Measurements from ENCODE around the gene FGF18. TPM values are rescaled to one million over a fixed set of nuclear protein-coding genes. Genes with fewer than 3 reads are reported as not detected.

FGF18 gene
- total and polyA plus RNA-seq, 2 experiments from 2014 or later: 0.09 TPM; not detected in 1

DNA sequence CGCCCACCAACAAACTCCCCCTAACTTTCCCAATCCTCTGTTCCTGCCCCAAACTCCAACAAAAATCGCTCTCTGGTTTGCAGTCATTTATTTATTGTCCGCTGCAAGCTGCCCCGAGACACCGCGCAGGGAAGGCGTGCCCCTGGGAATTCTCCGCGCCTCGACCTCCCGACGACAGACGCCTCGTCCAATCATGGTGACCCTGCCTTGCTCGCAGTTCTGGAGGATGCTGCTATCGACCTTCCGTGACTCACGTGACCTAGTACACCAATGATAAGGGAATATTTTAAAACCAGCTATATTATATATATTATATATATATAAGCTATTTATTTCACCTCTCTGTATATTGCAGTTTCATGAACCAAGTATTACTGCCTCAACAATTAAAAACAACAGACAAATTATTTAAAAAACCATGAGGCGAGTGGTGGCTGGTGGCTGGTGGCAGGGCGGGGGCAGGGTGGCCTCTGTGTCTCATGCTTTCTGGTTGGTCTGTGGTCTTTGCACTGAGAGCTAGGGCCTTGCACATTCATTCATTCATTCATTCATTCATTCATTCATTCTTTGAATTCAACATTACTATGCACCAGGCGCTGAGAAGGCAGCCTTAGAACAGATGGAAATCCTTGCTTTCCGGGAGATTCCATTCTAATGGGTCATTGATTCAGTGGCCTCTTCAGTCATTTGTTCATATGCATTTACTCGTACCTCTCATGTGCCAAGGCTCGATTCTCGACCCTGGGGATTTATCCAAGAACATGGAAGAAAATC, 37.9 kb downstream of the FGF18 start:
- in situ Hi-C loops (cut with MboI): no loop called here
- WGBS, 2 experiments (ENCODE audit: low coverage in 1 of 2, low lambda C conversion rate in 2 of 2, missing lambda C conversion rate in 2 of 2): 92 to 94% methylated on average over 24 to 25 of the region's 25 CpGs
- H3F3A ChIP-seq (ENCODE audit: insufficient read depth): no peaks in the 10 kb centered on the region

DNA sequence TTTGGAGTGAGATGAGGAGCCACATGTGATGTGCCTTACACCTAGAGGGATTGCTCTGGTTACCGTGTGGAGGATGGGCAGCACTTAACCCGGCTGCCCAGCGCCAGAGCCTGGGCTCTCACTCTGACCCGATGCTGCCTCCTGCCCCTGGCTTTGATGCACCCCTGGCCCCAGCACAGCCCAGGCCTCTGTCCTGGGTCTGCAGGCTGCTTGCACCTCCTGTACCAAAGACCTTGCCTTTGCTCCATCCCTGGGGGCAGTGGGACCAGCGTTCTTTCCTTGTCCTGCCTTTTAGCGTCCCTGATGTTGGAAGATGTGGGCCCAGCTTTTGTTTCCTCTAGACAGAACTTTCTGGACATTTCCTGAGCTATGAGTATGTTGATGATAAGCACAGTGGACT, 40.4 kb downstream of the FGF18 start:
- in situ Hi-C loops (cut with MboI): no loop called here

More for the DNA sequence above, 37.9 kb downstream of the FGF18 start:
- Histone ChIP-seq H3K36me3 (ENCODE audit: low read depth) (no peaks in the 10 kb centered on the region), H3K9me2 (ENCODE audit: insufficient read depth) (no peaks in the 10 kb centered on the region), H3K4me3 (no peak overlapping the region), H2AFZ (no peak overlapping the region), H3K27ac (no peak overlapping the region), H3K79me2 (ENCODE audit: insufficient read depth) (no peaks in the 10 kb centered on the region), H3K4me1 (ENCODE audit: insufficient read depth) (no peaks in the 10 kb centered on the region), H4K20me1 (ENCODE audit: insufficient read depth) (no peaks in the 10 kb centered on the region), H3K9ac (no peak overlapping the region), H3K27me3 (replicated peaks; ENCODE audit: insufficient read depth) (no peaks in the 10 kb centered on the region), H3K9me3 (ENCODE audit: low read depth) (no peaks in the 10 kb centered on the region), H3K4me2 (ENCODE audit: unreplicated experiment) (no peak overlapping the region)
- no peak for TF ChIP-seq EZH2phosphoT487 (IDR thresholded peaks at IDR 0.05; ENCODE audit: insufficient read depth, low read depth)
- no peak for TF ChIP-seq EZH2 (IDR thresholded peaks at IDR 0.05; ENCODE audit: insufficient read depth, poor library complexity, severe bottlenecking)
- no peak for DNase-seq

DNA sequence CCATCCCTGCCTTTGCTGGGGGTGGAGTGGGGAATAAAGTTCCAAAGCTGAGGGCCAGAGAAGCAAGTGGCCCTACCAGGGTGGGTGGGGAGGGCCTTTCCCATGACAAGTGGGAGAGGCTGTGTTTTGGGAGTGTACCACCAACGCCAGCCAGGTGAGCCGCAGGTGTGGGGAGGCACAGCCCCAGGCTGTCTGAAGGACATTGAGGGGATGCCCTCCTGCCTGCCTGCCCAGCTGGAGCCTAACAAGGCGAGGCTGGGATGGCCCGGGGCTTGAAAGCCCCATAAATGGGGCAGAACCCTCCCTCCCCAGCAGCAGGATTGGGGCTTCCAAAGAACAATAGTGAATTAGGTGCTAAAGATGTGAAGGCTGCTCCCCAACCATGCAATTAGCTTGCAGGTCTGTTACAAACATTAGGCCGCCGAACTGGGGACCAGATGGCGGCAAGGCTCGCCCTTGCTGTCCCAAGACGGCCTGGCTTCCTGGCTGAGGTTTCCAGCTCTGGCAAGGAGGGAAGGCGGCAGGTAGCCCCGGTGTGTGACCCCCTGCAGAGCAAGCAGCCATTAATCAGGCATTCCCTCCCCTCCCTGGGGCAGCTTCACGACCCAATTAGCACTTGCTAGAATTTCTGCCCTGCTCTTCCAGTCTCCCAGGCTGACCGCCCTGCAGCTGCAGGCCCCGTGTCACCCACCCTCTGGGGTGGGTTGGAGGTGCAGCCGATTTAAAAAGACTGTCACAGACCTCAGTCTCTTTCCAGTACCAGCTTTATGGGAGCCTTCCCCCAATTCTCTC, 42.9 kb downstream of the FGF18 start:
- no peaks in the 10 kb centered on the region for H4K20me1 ChIP-seq (ENCODE audit: insufficient read depth)
- in situ Hi-C loops (cut with MboI): no loop called here
- H3F3A ChIP-seq (ENCODE audit: insufficient read depth): no peaks in the 10 kb centered on the region
- TF ChIP-seq EZH2phosphoT487 (IDR thresholded peaks at IDR 0.05; ENCODE audit: insufficient read depth, low read depth) (no peak), EZH2 (IDR thresholded peaks at IDR 0.05; ENCODE audit: insufficient read depth, poor library complexity, severe bottlenecking) (no peak)
- 80 to 87% methylated on average over 13 to 15 of the region's 15 CpGs for WGBS, 2 experiments (ENCODE audit: low coverage in 1 of 2, low lambda C conversion rate in 2 of 2, missing lambda C conversion rate in 2 of 2)
- no peak for DNase-seq
- no peak overlapping the region for H2AFZ ChIP-seq
- H3K9me3 ChIP-seq (ENCODE audit: low read depth): no peaks in the 10 kb centered on the region
- H3K4me3 ChIP-seq: no peak overlapping the region
- H3K36me3 ChIP-seq (ENCODE audit: low read depth): no peaks in the 10 kb centered on the region
- H3K9me2 ChIP-seq (ENCODE audit: insufficient read depth): no peaks in the 10 kb centered on the region
- no peak overlapping the region for H3K4me2 ChIP-seq (ENCODE audit: unreplicated experiment)
- H3K9ac ChIP-seq: no peak overlapping the region
- no peaks in the 10 kb centered on the region for H3K4me1 ChIP-seq (ENCODE audit: insufficient read depth)
- no peaks in the 10 kb centered on the region for H3K79me2 ChIP-seq (ENCODE audit: insufficient read depth)
- no peak overlapping the region for H3K27ac ChIP-seq
- H3K27me3 ChIP-seq (replicated peaks; ENCODE audit: insufficient read depth): no peaks in the 10 kb centered on the region

More for the DNA sequence above, 40.4 kb downstream of the FGF18 start:
- H3K79me2 ChIP-seq (ENCODE audit: insufficient read depth): no peaks in the 10 kb centered on the region
- no peaks in the 10 kb centered on the region for H3K36me3 ChIP-seq (ENCODE audit: low read depth)
- H4K20me1 ChIP-seq (ENCODE audit: insufficient read depth): no peaks in the 10 kb centered on the region
- H3K4me2 ChIP-seq (ENCODE audit: unreplicated experiment): no peak overlapping the region
- no peaks in the 10 kb centered on the region for H3K27me3 ChIP-seq (replicated peaks; ENCODE audit: insufficient read depth)
- no peak overlapping the region for H3K4me3 ChIP-seq
- no peaks in the 10 kb centered on the region for H3F3A ChIP-seq (ENCODE audit: insufficient read depth)
- H3K27ac ChIP-seq: no peak overlapping the region
- H3K9me3 ChIP-seq (ENCODE audit: low read depth): no peaks in the 10 kb centered on the region
- TF ChIP-seq EZH2phosphoT487 (IDR thresholded peaks at IDR 0.05; ENCODE audit: insufficient read depth, low read depth) (no peak), EZH2 (IDR thresholded peaks at IDR 0.05; ENCODE audit: insufficient read depth, poor library complexity, severe bottlenecking) (no peak)
- H3K9ac ChIP-seq: no peak overlapping the region
- DNase-seq: no peak
- 75 to 83% methylated on average over 6 of the region's 6 CpGs for WGBS, 2 experiments (ENCODE audit: low coverage in 1 of 2, low lambda C conversion rate in 2 of 2, missing lambda C conversion rate in 2 of 2)
- H3K4me1 ChIP-seq (ENCODE audit: insufficient read depth): no peaks in the 10 kb centered on the region
- H2AFZ ChIP-seq: no peak overlapping the region
- no peaks in the 10 kb centered on the region for H3K9me2 ChIP-seq (ENCODE audit: insufficient read depth)

DNA sequence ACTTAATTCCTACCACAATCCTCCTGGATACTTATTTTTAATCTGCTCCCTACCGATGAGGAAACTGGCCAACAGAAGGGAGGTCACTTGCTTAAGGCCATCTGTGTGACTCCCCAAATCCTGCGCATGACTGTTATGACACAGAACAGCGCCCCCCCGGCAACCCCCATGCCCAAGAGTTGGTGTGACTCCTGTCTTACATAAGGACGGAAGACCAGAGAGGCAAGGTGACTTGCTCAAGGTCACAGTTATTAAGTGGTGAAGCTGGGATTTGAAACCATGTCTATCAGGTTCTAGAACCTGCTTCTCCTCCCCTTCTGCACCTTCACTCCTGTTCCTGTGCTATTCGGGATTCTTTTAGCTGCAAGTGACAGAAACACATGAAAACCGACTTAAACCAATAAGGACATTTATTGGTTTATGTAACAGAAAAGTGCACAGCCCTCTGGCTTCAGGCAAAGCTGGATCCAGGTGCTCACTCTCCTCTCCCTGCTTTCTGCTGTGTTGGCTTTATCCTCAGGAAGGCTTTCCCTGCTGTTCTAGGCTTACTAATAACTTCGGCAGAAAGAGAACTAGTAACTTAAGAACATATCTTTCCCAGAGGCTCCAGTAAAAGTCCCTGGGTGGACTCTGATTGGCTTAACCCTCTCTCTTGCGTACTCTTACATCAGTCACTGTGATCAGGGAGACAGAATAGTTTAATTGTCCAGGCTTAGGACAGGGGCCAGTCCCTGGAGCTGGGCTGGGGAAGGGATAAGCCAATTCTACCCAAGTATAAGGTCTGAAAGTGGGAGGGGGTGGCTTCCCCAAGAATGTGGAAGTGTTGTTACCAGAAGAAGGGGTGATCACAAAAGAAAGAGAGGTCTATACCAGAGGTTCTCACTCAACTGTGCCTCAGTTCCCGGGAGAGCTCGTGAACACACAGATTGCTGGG, 43.7 kb downstream of the FGF18 start:
- no peak for DNase-seq
- in situ Hi-C loops (cut with MboI): no loop called here
- 76 to 81% methylated on average over 11 of the region's 11 CpGs for WGBS, 2 experiments (ENCODE audit: low coverage in 1 of 2, low lambda C conversion rate in 2 of 2, missing lambda C conversion rate in 2 of 2)
- no peak overlapping the region for H3K27ac ChIP-seq
- no peaks in the 10 kb centered on the region for H3K36me3 ChIP-seq (ENCODE audit: low read depth)
- no peak overlapping the region for H3K4me3 ChIP-seq
- H3K4me1 ChIP-seq (ENCODE audit: insufficient read depth): no peaks in the 10 kb centered on the region
- no peaks in the 10 kb centered on the region for H3K9me3 ChIP-seq (ENCODE audit: low read depth)
- no peaks in the 10 kb centered on the region for H4K20me1 ChIP-seq (ENCODE audit: insufficient read depth)
- TF ChIP-seq EZH2phosphoT487 (IDR thresholded peaks at IDR 0.05; ENCODE audit: insufficient read depth, low read depth): no peak
- TF ChIP-seq EZH2 (IDR thresholded peaks at IDR 0.05; ENCODE audit: insufficient read depth, poor library complexity, severe bottlenecking): no peak
- H3K27me3 ChIP-seq (replicated peaks; ENCODE audit: insufficient read depth): no peaks in the 10 kb centered on the region
- H2AFZ ChIP-seq: no peak overlapping the region
- H3F3A ChIP-seq (ENCODE audit: insufficient read depth): no peaks in the 10 kb centered on the region
- H3K79me2 ChIP-seq (ENCODE audit: insufficient read depth): no peaks in the 10 kb centered on the region
- H3K4me2 ChIP-seq (ENCODE audit: unreplicated experiment): no peak overlapping the region
- H3K9me2 ChIP-seq (ENCODE audit: insufficient read depth): no peaks in the 10 kb centered on the region
- H3K9ac ChIP-seq: no peak overlapping the region

All from GM23248 (cell line).